ENCODE data around the gene AKT3. TPM values are rescaled to one million over a fixed set of nuclear protein-coding genes. Genes with fewer than 3 reads are reported as not detected.

The AKT3 gene
- total and polyA plus RNA-seq, 8 donors: 4.2 to 24.1 (median 11.6) TPM

DNA sequence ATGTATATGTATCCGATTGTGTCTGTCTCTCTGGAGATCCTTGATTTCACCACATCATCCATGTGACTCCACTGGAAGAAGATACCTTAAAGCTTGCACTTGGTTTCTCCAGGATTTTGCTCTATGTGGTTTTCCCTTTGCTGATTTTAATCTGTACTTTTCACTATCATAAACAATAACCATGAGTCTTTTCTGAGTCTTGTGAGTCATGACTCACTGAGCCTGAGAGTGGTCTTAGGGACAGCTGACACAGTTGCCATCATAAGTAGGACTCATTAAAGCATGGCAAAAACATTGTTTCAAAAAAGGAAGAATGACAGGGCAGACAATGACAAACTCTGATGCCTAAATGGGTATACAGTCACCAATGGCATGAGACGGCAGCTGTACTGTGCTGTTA is 226.2 kb downstream of the AKT3 start:
- no peak overlapping the region for H3K27ac ChIP-seq
- H3K27me3 ChIP-seq: no peaks in the 10 kb centered on the region
- no peaks in the 10 kb centered on the region for H3K36me3 ChIP-seq
- no peak overlapping the region for H3K4me3 ChIP-seq
- ATAC-seq (no peak), FAIRE-seq (no peak), DNase-seq (no peak)
- H3K9me3 ChIP-seq: no peaks in the 10 kb centered on the region
- 77 to 86% methylated on average over 2 of the region's 2 CpGs for WGBS, 2 donors
- intact Hi-C loops (cut with DNase I): no loop called here
- TF ChIP-seq, protein P1, sequence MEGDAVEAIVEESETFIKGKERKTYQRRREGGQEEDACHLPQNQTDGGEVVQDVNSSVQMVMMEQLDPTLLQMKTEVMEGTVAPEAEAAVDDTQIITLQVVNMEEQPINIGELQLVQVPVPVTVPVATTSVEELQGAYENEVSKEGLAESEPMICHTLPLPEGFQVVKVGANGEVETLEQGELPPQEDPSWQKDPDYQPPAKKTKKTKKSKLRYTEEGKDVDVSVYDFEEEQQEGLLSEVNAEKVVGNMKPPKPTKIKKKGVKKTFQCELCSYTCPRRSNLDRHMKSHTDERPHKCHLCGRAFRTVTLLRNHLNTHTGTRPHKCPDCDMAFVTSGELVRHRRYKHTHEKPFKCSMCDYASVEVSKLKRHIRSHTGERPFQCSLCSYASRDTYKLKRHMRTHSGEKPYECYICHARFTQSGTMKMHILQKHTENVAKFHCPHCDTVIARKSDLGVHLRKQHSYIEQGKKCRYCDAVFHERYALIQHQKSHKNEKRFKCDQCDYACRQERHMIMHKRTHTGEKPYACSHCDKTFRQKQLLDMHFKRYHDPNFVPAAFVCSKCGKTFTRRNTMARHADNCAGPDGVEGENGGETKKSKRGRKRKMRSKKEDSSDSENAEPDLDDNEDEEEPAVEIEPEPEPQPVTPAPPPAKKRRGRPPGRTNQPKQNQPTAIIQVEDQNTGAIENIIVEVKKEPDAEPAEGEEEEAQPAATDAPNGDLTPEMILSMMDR (IDR thresholded peaks at IDR 0.05): no peak
- no peaks in the 10 kb centered on the region for H3K4me1 ChIP-seq

DNA sequence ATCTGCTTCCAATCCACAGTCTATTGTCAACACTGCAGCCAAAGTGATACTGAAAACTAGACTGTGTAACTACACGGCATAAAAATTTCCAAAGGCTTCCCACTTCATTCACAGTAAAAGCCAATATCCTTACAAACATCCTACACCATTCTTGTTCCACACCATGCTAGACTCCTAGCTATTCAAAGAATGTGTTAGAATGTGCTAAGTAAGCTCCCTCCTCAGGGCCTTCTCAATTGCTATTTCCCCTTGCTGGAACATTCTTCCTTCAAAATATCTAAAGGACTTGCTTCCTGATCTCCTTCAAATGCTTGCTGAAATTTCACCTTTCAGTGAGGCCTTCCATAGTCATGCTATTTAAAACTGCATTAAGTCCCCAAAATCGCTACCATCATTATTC is 228.1 kb downstream of the AKT3 start:
- no peak for DNase-seq
- no peak for ATAC-seq
- no peaks in the 10 kb centered on the region for H3K27me3 ChIP-seq
- FAIRE-seq: no peak
- intact Hi-C loops (cut with DNase I): no loop called here
- H3K4me3 ChIP-seq: no peak overlapping the region
- WGBS, 2 donors: 72 to 73% methylated on average over 2 of the region's 2 CpGs
- H3K36me3 ChIP-seq: no peaks in the 10 kb centered on the region
- TF ChIP-seq, protein P1 (IDR thresholded peaks at IDR 0.05): no peak
- H3K4me1 ChIP-seq: no peaks in the 10 kb centered on the region
- no peak overlapping the region for H3K27ac ChIP-seq
- no peaks in the 10 kb centered on the region for H3K9me3 ChIP-seq

DNA sequence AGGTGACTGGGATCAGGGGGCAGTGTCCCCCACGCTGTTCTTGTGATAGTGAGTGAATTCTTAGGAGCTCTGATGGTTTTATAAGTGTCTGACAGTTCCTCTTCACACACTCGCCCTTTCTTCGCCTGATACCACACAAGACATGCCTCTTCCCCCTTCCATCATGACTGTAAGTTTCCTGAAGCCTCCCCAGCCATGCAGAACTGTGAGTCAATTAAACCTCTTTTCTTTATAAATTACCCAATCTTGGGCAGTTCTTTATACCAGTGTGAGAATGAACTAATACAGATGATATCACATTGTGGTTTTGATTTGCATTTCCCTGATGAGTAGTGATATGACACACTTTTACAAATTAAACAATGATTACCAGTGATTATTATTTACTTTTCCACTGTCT is 229.9 kb downstream of the AKT3 start:
- Histone ChIP-seq H3K36me3 (no peaks in the 10 kb centered on the region), H3K9me3 (no peaks in the 10 kb centered on the region), H3K27ac (no peak overlapping the region), H3K4me3 (no peak overlapping the region), H3K27me3 (no peaks in the 10 kb centered on the region), H3K4me1 (no peaks in the 10 kb centered on the region)
- 63 to 66% methylated on average over 3 of the region's 3 CpGs for WGBS, 2 donors
- TF ChIP-seq, protein P1 (IDR thresholded peaks at IDR 0.05): no peak
- no peak for ATAC-seq
- no peak for DNase-seq
- no peak for FAIRE-seq
- intact Hi-C loops (cut with DNase I): no loop called here

DNA sequence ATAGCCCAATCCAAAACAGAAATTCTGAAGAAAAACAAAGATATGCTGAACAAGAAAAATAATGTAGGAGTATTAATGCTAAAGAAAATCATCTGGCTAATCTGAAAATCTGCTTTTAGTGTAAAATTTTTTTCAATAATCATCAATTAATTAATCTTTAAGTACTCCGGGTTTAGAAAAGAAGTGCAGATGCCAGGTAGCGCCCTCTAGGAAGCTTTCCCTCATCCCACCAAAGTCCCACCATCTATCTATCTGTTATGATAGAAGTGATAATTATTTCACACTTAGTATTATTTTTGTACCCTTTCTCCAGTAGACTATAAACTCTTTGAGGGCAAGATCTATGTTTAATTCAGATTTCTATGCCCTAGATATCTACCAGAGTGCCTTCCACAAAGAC is 240.3 kb downstream of the AKT3 start:
- no peak for FAIRE-seq
- intact Hi-C loops (cut with DNase I): loop anchor here in 1 of 3 donors (5.0 kb wide), 1 partner anchor 137 kb away; no protein-coding TSS in a partner anchor
- WGBS, 2 donors: 80 to 90% methylated on average over 2 of the region's 2 CpGs
- no peaks in the 10 kb centered on the region for H3K36me3 ChIP-seq
- H3K27me3 ChIP-seq: no peaks in the 10 kb centered on the region
- TF ChIP-seq, protein P1 (IDR thresholded peaks at IDR 0.05): no peak
- no peaks in the 10 kb centered on the region for H3K9me3 ChIP-seq
- no peak for ATAC-seq
- no peaks in the 10 kb centered on the region for H3K4me1 ChIP-seq
- DNase-seq: no peak
- no peak overlapping the region for H3K4me3 ChIP-seq
- H3K27ac ChIP-seq: no peak overlapping the region

DNA sequence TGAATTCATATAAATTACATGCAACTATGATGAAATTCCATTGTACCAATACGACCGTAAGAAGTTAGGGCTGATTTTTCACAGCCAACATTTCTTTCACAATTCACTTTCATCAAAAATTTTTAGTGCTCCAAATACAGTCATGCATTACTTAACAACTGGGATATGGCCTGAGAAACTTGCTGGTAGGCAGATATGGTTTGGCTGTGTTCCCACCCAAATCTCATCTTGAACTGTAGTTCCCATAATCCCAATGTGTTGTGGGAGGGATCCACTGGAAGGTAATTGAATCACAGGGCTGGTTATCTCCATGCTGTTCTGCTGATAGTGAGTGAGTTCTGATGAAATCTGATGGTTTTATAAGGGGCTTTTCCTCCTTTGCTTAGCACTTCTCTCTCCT is 244.4 kb downstream of the AKT3 start:
- no peak for FAIRE-seq
- no peak for ATAC-seq
- no peaks in the 10 kb centered on the region for H3K27me3 ChIP-seq
- TF ChIP-seq, protein P1 (IDR thresholded peaks at IDR 0.05): no peak
- DNase-seq: no peak
- H3K4me1 ChIP-seq: no peaks in the 10 kb centered on the region
- 79 to 87% methylated on average over 2 of the region's 2 CpGs for WGBS, 2 donors
- intact Hi-C loops (cut with DNase I): loop anchor here in 1 of 3 donors (5.0 kb wide), 1 partner anchor 133 kb away; no protein-coding TSS in a partner anchor
- H3K27ac ChIP-seq: no peak overlapping the region
- H3K36me3 ChIP-seq: no peaks in the 10 kb centered on the region
- H3K4me3 ChIP-seq: no peak overlapping the region
- peaks cover 0 to 5% (median 0%) of the 10 kb centered on the region in 4 donors for H3K9me3 ChIP-seq

Data from pancreas (tissue), 10 donors.